OCI-LY7 (cell line): ENCODE measurements around the gene ATP9A. TPM values are rescaled to one million over a fixed set of nuclear protein-coding genes. Genes with fewer than 3 reads are reported as not detected.

Source experiments
- BruUV-seq: library from RNA; stranded (reverse); fragments of 400-500 nt; replicated peaks from 2 replicates; lab custom pipeline; 2021; lab: Mats Ljungman, UMichigan
- CTCF ChIA-PET: fragments of 300-600 bp; sonication (Branson Sonifier 250); formaldehyde crosslinking; loops from one replicate; lab custom pipeline; 2022; ENCODE audit warnings: antibody characterized with exemption; ENCODE audit not compliant: unreplicated experiment; lab: Charles Lee
- POLR2A ChIA-PET: fragments of 300-600 bp; sonication (Branson Sonifier 250); formaldehyde crosslinking; loops from one replicate; lab custom pipeline; 2022; ENCODE audit warnings: antibody characterized with exemption; lab: Charles Lee
- DNase-seq: peaks from one replicate; pipeline ENCODE4 v3.0.0-alpha.2; 2015; ENCODE audit warnings: low spot score
- H2AFZ ChIP-seq: fragments of 200-600 bp; sonication (generic), shearing (Covaris generic); 2 replicates; pipeline ENCODE4 v1.6.1; 2014; ENCODE audit warnings: mild to moderate bottlenecking, antibody characterized with exemption, low read length, moderate library complexity
- H3K27ac ChIP-seq: fragments of 200-600 bp; sonication (generic); 2 replicates; pipeline ENCODE4 v1.5.1; 2014; ENCODE audit warnings: mixed run types, low read depth, mild to moderate bottlenecking, moderate library complexity, low read length, inconsistent platforms; ENCODE audit not compliant: poor library complexity, severe bottlenecking
- H3K36me3 ChIP-seq: fragments of 200-600 bp; sonication (generic); 2 replicates; pipeline ENCODE4 v1.6.1; 2014; ENCODE audit warnings: mild to moderate bottlenecking, antibody characterized with exemption, low read length, moderate library complexity, mixed read lengths; ENCODE audit not compliant: insufficient read depth
- H3K4me1 ChIP-seq: fragments of 200-600 bp; sonication (generic); 2 replicates; pipeline ENCODE4 v1.5.1; 2014; ENCODE audit warnings: mild to moderate bottlenecking, low read length; ENCODE audit not compliant: insufficient read depth, poor library complexity, severe bottlenecking
- H3K4me2 ChIP-seq: fragments of 200-600 bp; sonication (generic); 2 replicates; pipeline ENCODE4 v1.6.1; 2014; ENCODE audit warnings: mild to moderate bottlenecking, low read length
- H3K4me3 ChIP-seq: fragments of 200-600 bp; sonication (generic); 2 replicates; pipeline ENCODE4 v1.5.1; 2014; ENCODE audit warnings: mild to moderate bottlenecking, low read depth, low read length; ENCODE audit not compliant: poor library complexity, severe bottlenecking
- H3K79me2 ChIP-seq: fragments of 200-600 bp; sonication (generic); 2 replicates; pipeline ENCODE4 v1.6.1; 2016; ENCODE audit warnings: low read depth, mild to moderate bottlenecking, low read length, moderate library complexity, mixed read lengths; ENCODE audit not compliant: insufficient read depth
- H3K9me2 ChIP-seq: fragments of 200-600 bp; sonication (generic); 2 replicates; pipeline ENCODE4 v1.6.1; 2016; ENCODE audit warnings: mild to moderate bottlenecking, low read length, mixed read lengths; ENCODE audit not compliant: insufficient read depth
- H3K9me3 ChIP-seq: fragments of 200-600 bp; sonication (generic); 2 replicates; pipeline ENCODE4 v1.6.1; 2014; ENCODE audit warnings: mild to moderate bottlenecking, mixed run types, low read length, mixed read lengths
- H4K20me1 ChIP-seq: fragments of 200-600 bp; sonication (generic); 2 replicates; pipeline ENCODE4 v1.6.1; 2014; ENCODE audit warnings: mild to moderate bottlenecking, antibody characterized with exemption, low read length, moderate library complexity, mixed read lengths; ENCODE audit not compliant: insufficient read depth
- CTCF ChIP-seq: fragments of 200-600 bp; sonication (generic); conservative IDR thresholded peaks from 2 replicates; pipeline ENCODE4 v1.5.1; 2014; ENCODE audit warnings: mild to moderate bottlenecking, antibody characterized with exemption, low read length, moderate library complexity, mixed read lengths
- EZH2phosphoT487 ChIP-seq: fragments of 200-600 bp; sonication (generic); IDR thresholded peaks from 2 replicates; pipeline ENCODE4 v1.6.1; 2018; ENCODE audit warnings: low read depth, borderline replicate concordance, mild to moderate bottlenecking, mixed run types, antibody characterized with exemption, low read length, moderate library complexity, mixed read lengths
- intact Hi-C: fragments of 100-400 bp; cut with micrococcal nuclease; formaldehyde crosslinking; loops from one replicate; pipeline ENCODE4 v1.10.0; 2022; ENCODE audit not compliant: unreplicated experiment
- total RNA-seq, 2 experiments: library from RNA; depleted of rRNA in 1 of 2; stranded (reverse); fragments of >200 nt in 1 of 2; shearing (Covaris generic) in 1 of 2; gene quantifications; 2 replicates each; pipeline ENCODE4 v1.2.3, GENCODE V29; 2014 to 2022

ATP9A gene
- total RNA-seq, 2 experiments from 2014 or later = 0.67 to 0.85 TPM

DNA sequence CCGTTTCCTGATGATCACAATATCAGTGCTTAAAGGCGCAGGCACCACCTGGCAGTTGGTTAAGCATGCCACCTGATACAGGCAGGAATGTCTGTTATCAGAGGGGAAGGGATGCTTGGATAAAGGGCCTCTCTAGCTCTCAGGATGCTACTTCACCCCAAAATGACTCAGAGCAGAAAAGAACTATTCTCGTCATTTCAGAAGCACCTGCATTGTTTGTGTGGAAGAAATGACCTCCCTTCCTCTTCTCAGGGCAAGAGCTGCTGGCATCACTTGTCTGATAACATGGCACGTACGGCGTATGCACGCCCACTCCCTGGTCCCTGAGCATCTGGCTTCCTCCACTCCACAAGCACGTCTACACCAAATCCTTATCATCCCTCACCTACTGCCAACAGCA lies 47.3 kb downstream of the ATP9A start:
- CTCF ChIA-PET = no interaction called here
- Histone ChIP-seq H3K4me2 (no peak overlapping the region), H3K9me3 (no peaks in the 10 kb centered on the region), H3K36me3 (no peaks in the 10 kb centered on the region), H4K20me1 (no peaks in the 10 kb centered on the region), H3K9me2 (no peaks in the 10 kb centered on the region), H3K4me3 (no peak overlapping the region), H3K4me1 (no peaks in the 10 kb centered on the region), H2AFZ (no peak overlapping the region), H3K27ac (no peak overlapping the region), H3K79me2 (no peaks in the 10 kb centered on the region)
- no peak for DNase-seq
- POLR2A ChIA-PET = interaction anchor here (0.5 kb wide), 1 partner anchor 24 kb away, joined by 4 read pairs; no protein-coding TSS in a partner anchor
- TF ChIP-seq EZH2phosphoT487 = no peak
- TF ChIP-seq CTCF = no peak
- no TSS peak for BruUV-seq
- intact Hi-C loops = no loop called here

DNA sequence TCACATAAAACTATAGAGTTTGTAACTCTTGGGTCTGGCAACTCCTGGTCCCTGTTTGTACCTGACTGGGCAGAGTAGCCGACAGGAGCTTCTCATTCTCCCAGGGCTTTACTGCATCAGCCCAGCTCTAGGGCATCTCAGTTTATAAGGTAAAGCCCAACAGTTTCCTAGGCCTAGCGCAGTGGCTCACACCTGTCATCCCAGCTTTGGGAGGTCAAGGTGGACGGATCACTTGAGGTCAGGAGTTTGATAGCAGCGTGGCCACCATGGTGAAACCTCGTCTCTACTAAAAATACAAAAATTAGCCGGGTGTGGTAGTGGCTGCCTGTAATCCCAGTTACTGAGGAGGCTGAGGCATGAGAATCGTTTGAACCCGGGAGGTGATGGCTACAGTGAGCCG lies 47.8 kb downstream of the ATP9A start:
- H3K79me2 ChIP-seq = no peaks in the 10 kb centered on the region
- H3K36me3 ChIP-seq = no peaks in the 10 kb centered on the region
- DNase-seq = no peak
- no peaks in the 10 kb centered on the region for H3K9me2 ChIP-seq
- no TSS peak for BruUV-seq
- no peak overlapping the region for H2AFZ ChIP-seq
- no peaks in the 10 kb centered on the region for H4K20me1 ChIP-seq
- no peak overlapping the region for H3K4me2 ChIP-seq
- intact Hi-C loops = no loop called here
- no peak for TF ChIP-seq EZH2phosphoT487
- no peak for TF ChIP-seq CTCF
- H3K27ac ChIP-seq = no peak overlapping the region
- ChIA-PET CTCF (no interaction called here), POLR2A (no interaction called here)
- no peaks in the 10 kb centered on the region for H3K9me3 ChIP-seq
- H3K4me3 ChIP-seq = no peak overlapping the region
- H3K4me1 ChIP-seq = no peaks in the 10 kb centered on the region

- intact Hi-C loops = no loop called here
- CTCF ChIA-PET = interaction anchor here (0.6 kb wide), 1 partner anchor 105 kb away, joined by 3 read pairs; no protein-coding TSS in a partner anchor
- Histone ChIP-seq H3K27ac (no peak overlapping the region), H3K4me3 (no peak overlapping the region), H3K4me1 (no peaks in the 10 kb centered on the region), H3K4me2 (no peak overlapping the region), H2AFZ (no peak overlapping the region), H4K20me1 (no peaks in the 10 kb centered on the region), H3K9me3 (no peaks in the 10 kb centered on the region), H3K79me2 (no peaks in the 10 kb centered on the region), H3K36me3 (no peaks in the 10 kb centered on the region), H3K9me2 (no peaks in the 10 kb centered on the region)
- POLR2A ChIA-PET = no interaction called here
- no peak for DNase-seq
- TF ChIP-seq CTCF (no peak), EZH2phosphoT487 (no peak)
- no TSS peak for BruUV-seq
Observed at GRCh38 chr20:51715856-51716185, 52.4 kb downstream of the ATP9A start.
